ENCODE measurements around the gene SPDYE4.

GRCh38 chr17:8758137-8758596 lies at the start of gene SPDYE4:
- TF ChIP-seq CTCF (IDR thresholded peaks at IDR 0.05; ENCODE audit: low read length) (no peak), EZH2 (IDR thresholded peaks at IDR 0.05; ENCODE audit: borderline replicate concordance, low read length) (no peak)

Measured in OCI-LY1 (cell line).